ENCODE results near the gene ASTN2.

The ASTN2 gene

DNA sequence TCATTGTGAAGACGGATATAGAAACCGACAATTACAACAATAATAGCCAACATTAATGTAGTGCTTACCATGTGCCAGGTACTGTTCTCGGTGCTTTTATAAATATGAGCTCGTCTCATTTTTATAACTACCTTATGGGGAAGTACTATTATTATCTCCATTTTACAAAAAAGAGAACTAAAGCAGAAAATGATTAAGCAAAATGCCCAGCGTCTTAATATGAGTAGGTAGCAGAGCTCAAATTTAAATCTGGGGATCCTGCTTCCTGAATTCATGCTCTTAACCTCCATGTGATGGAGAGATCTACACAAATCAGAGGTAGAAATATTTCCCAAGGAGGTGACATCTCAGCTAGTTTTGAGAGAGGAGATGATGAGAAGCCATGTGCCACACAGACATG is 470.9 kb downstream of the ASTN2 start:
- no peak overlapping the region for H3K4me3 Mint-ChIP-seq
- no peaks in the 10 kb centered on the region for H3K27me3 Mint-ChIP-seq
- no peak overlapping the region for H3K27ac Mint-ChIP-seq
- peaks cover 4% of the 10 kb centered on the region for H3K9me3 Mint-ChIP-seq
- H3K4me1 Mint-ChIP-seq: no peaks in the 10 kb centered on the region
- H3K36me3 Mint-ChIP-seq: peaks cover 2% of the 10 kb centered on the region

DNA sequence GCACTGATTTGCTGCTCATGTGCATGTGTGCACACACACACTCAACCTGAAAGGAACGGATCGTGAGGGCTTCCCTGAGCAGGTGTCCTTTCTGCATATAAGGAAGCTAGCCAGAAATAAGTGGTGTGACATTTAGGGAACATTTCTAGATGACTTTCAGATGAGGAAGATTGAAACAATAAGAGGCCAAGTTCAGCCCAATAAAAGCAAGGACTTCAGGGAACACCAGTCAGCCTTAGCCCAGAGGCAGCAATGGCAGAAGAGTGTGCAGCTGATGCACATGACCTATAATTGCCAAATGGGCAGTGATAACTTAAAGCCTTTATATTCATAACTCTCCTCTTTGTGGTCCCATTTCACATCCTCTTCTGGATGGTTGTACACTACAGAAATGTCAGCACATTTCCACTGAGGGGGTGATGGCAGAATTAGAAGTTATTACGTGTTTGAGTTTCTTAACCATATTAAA is 472.2 kb downstream of the ASTN2 start:
- H3K27me3 Mint-ChIP-seq: no peaks in the 10 kb centered on the region
- H3K36me3 Mint-ChIP-seq: peaks cover 2% of the 10 kb centered on the region
- no peaks in the 10 kb centered on the region for H3K4me1 Mint-ChIP-seq
- H3K9me3 Mint-ChIP-seq: no peaks in the 10 kb centered on the region
- no peak overlapping the region for H3K4me3 Mint-ChIP-seq
- H3K27ac Mint-ChIP-seq: no peak overlapping the region

DNA sequence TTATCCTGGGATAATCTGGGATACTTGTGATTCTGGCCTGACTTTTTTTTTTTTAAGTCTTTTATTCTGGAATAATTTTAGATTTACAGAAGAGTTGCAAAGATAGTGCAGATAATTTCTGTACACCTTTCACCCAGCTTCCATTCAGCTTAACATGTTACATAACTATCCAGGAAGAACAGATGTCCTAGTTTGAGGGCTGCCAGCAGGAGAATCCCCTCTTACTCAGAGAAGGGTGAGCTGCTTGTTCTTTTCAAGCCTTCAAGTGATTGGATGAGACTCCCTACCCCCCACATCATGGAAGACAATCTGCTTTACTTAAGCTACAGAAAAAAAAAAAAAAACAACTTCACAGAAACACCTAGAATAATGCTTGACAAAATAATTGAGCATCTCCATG is 473.6 kb downstream of the ASTN2 start:
- Mint-ChIP-seq H3K4me1 (no peaks in the 10 kb centered on the region), H3K27me3 (no peaks in the 10 kb centered on the region), H3K4me3 (no peak overlapping the region), H3K9me3 (no peaks in the 10 kb centered on the region), H3K27ac (no peak overlapping the region), H3K36me3 (no peaks in the 10 kb centered on the region)

DNA sequence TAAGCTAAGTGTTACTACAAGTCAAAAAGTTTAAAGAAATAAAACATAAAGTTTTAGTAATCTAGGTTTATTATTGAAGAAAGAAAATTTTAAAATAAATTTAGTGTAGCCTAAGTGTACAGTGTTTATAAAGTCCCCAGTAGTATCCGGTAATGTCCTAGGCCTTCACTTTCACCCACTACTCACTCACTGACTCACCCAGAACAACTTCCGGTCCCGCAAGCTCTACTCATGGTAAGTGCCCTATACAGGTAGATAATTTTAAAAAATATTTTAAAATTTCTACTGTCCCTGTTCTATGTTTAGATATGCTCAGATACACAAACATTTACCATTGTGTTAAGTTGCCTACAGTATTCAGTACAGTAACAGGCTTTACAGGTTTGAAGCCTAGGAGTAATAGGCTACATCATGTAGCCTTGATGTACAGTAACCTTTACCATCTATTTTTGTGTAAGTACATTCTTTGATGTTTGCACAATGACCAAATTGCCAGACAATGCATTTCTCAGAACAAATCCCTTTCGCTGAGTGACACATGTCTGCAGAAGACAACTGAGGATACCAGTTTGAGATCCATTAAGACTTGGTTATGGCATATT is 474.1 kb downstream of the ASTN2 start:
- Mint-ChIP-seq H3K4me3 (no peak overlapping the region), H3K36me3 (no peaks in the 10 kb centered on the region), H3K27ac (no peak overlapping the region), H3K9me3 (no peaks in the 10 kb centered on the region), H3K27me3 (no peaks in the 10 kb centered on the region), H3K4me1 (no peaks in the 10 kb centered on the region)

DNA sequence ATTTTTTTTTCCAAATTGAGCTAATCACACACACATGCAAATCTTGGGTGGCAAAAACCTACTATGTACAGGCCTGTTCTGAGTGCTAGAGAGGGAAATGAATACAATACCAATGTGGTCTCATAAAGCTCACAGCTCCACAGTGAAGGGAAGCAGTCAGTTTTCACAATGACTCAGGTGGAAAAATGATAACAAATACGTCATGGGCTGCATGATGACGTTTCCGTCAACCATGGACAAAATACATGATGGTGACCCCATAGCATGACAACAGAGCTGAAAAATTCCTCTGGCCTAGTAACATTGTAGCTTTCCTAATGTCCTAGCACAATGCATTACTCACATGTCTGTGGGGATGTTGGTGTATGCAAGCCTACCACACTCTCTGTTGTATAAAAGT is 475.2 kb downstream of the ASTN2 start:
- H3K4me3 Mint-ChIP-seq: no peak overlapping the region
- no peaks in the 10 kb centered on the region for H3K9me3 Mint-ChIP-seq
- H3K36me3 Mint-ChIP-seq: no peaks in the 10 kb centered on the region
- H3K27ac Mint-ChIP-seq: no peak overlapping the region
- no peaks in the 10 kb centered on the region for H3K27me3 Mint-ChIP-seq
- H3K4me1 Mint-ChIP-seq: no peaks in the 10 kb centered on the region

DNA sequence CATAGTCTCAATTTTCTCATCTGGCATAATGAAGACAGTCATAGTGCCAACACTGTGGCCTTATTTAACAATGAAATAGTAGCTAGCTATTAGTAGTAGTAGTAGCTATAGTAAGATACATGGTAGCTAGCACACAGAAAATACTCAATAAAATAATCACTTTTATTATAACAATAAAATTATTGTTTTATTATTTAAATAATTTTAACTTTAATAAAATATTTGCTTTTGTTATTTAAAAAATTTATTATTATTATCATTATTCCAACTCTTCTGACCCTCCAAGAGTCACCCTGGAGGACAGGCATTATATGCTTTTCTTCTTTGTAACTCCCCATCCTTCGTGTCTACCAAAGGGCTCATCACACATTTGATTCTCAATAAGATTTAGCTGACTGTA is 475.7 kb downstream of the ASTN2 start:
- Mint-ChIP-seq H3K9me3 (no peaks in the 10 kb centered on the region), H3K27ac (no peak overlapping the region), H3K36me3 (no peaks in the 10 kb centered on the region), H3K4me3 (no peak overlapping the region), H3K27me3 (no peaks in the 10 kb centered on the region), H3K4me1 (no peaks in the 10 kb centered on the region)

DNA sequence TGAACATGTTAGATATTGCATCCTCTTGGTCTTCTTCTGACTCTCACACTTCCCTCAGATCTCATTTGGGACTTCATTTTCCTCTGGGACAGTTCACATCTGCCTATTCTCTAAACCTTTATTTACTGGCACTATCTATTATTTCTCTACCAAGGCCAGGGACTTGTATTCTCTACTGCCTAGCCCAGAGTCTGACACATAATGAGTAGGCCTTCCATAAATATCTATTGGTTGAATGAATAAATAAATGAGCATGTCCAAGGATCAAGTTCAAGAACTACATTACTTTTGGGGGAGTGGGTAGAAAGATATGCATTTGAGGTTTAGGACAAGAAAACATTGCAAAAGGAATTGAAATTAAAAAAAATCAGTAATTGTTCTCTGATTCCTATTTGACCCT is 477.5 kb downstream of the ASTN2 start:
- no peaks in the 10 kb centered on the region for H3K27me3 Mint-ChIP-seq
- H3K4me1 Mint-ChIP-seq: no peaks in the 10 kb centered on the region
- H3K36me3 Mint-ChIP-seq: no peaks in the 10 kb centered on the region
- no peak overlapping the region for H3K4me3 Mint-ChIP-seq
- no peaks in the 10 kb centered on the region for H3K9me3 Mint-ChIP-seq
- no peak overlapping the region for H3K27ac Mint-ChIP-seq

DNA sequence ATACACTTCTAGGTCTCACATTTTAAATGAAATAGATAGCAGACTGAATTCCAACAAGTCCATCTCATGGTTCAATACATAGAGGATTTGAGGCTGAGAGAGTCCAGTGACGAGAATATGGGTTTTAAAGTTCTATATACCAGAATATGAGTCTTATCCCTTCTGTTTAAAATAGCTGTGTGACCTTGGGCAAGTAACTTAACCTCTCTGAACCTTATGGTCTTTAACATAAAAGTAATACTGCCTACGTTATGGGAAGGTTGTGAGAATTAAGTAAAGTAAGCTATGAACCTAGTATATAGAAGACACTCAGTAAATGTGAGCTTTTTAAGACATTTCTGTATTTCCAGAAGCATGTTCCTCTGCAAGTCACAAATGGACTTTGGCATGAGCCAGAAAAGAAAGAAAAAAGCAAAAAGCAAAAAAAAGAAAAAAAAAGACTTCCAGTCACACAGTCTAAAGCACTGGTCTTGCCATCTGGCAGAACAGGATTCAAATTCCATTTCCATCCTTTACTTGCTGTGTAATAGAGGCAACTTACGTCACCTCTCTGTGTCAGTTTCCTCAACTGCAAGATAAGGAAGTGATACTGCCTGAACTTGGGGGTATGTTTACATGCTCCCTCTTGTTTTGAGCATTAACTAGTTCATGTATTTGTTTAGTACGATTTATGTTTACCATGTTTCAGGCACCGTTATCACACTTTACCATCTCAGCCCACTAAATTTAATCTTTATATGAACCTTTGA is 479.5 kb downstream of the ASTN2 start:
- Mint-ChIP-seq H3K9me3 (no peaks in the 10 kb centered on the region), H3K4me3 (no peak overlapping the region), H3K27me3 (no peaks in the 10 kb centered on the region), H3K4me1 (no peaks in the 10 kb centered on the region), H3K27ac (no peak overlapping the region), H3K36me3 (no peaks in the 10 kb centered on the region)

DNA sequence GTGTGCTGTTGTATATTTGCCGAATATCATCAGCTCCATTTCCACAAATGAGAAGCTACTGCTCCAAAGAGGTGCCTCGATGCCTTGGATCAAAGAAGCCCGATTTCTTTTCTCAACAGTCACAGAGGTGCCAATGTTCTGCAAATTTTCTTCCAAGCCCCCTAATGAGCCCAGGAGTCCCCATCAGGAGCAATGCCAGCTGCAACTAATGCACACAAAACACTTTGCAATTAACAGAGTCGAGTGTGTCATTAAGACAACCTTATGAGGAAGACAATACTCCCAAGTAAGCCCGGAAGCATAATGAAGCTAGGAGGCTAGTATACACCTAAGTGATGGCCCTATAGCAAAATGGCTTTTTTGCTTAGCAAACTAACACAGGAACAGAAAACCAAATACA is 480.7 kb downstream of the ASTN2 start:
- Mint-ChIP-seq H3K36me3 (no peaks in the 10 kb centered on the region), H3K4me1 (no peaks in the 10 kb centered on the region), H3K27ac (no peak overlapping the region), H3K9me3 (no peaks in the 10 kb centered on the region), H3K27me3 (no peaks in the 10 kb centered on the region), H3K4me3 (no peak overlapping the region)

DNA sequence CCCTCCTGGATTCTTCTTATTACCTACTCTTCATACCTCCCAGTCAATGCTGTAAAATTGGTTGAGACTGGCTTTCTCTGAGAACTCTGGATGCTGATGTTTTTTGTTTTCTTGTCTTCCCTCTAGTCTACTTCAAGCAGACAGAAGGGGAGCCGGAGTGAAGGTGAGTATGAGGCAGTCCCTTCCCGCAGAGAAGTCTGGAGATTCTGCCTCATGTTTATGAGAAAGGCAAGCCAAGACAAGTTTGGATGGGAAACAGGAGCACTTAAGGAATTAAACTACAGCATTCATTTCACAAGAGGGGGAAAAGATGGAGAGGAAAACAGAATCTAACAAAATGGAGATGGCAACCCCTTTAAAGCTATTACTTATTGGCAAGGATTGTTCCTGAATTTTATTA is 481.6 kb downstream of the ASTN2 start:
- H3K4me1 Mint-ChIP-seq: no peaks in the 10 kb centered on the region
- H3K27me3 Mint-ChIP-seq: no peaks in the 10 kb centered on the region
- no peaks in the 10 kb centered on the region for H3K36me3 Mint-ChIP-seq
- H3K4me3 Mint-ChIP-seq: no peak overlapping the region
- no peaks in the 10 kb centered on the region for H3K9me3 Mint-ChIP-seq
- no peak overlapping the region for H3K27ac Mint-ChIP-seq

DNA sequence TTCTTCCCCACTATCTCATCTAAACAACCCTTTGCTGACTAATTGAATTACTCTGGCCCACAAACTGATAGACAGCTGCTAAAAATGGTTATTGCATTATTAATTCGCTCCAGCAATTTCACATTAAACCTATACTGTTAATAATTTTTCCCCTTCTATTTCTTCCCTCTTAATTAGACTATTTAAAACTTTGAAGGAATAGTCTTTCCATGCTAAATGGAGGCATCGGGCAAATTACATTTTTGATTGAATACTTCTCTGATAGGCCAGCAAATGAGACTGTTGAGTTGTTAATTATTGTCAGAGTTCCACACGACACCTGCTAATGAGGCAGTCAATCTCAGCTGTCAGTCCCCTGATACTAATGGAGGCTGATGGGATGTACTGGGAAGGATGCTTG is 485.2 kb downstream of the ASTN2 start:
- no peaks in the 10 kb centered on the region for H3K4me1 Mint-ChIP-seq
- no peak overlapping the region for H3K4me3 Mint-ChIP-seq

DNA sequence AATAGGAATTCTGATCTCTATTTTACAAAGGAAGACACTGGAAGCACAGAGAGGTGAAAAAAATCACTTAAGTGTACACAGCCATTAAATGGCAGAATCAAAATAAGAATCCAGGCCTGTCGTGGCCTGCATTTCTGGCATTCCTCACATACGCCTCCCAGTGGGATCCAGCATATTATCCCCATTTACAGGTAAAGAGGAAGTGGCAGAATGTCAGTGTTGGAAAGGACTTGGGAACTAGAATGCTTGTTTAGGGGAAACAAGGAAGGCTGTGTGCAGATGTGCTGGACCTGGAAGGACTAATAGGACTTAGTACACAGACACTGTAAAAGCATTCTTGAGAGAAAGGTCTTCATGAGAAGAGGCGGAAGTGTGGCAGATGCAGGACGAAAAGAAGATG is 486.0 kb downstream of the ASTN2 start:
- H3K36me3 Mint-ChIP-seq: no peaks in the 10 kb centered on the region
- no peaks in the 10 kb centered on the region for H3K4me1 Mint-ChIP-seq
- H3K27ac Mint-ChIP-seq: no peak overlapping the region
- H3K9me3 Mint-ChIP-seq: peaks cover 4% of the 10 kb centered on the region
- H3K4me3 Mint-ChIP-seq: no peak overlapping the region
- H3K27me3 Mint-ChIP-seq: no peaks in the 10 kb centered on the region

More for the DNA sequence above, 485.2 kb downstream of the ASTN2 start:
- Mint-ChIP-seq H3K36me3 (no peaks in the 10 kb centered on the region), H3K27me3 (no peaks in the 10 kb centered on the region), H3K27ac (no peak overlapping the region), H3K9me3 (peaks cover 4% of the 10 kb centered on the region)

DNA sequence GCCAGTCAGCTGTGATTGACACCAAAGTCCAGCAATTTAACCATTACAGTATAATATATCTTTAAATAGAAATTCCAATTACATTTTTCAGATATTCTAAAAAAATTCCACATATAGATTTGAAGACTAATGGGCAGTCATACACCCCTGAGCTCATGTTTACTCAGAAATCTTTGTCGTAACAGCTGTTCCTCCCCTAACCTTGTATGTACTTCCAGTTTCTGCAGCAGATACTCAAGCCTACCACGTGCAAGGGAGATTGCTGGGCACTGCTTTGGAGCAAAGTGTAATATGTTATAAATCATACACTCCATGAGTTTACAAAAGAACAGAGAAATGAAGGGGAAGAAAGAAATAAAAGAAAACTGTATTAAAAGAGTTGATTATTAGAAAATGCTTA is 486.6 kb downstream of the ASTN2 start:
- no peaks in the 10 kb centered on the region for H3K36me3 Mint-ChIP-seq
- H3K27me3 Mint-ChIP-seq: no peaks in the 10 kb centered on the region
- H3K9me3 Mint-ChIP-seq: peaks cover 4% of the 10 kb centered on the region
- no peak overlapping the region for H3K4me3 Mint-ChIP-seq
- H3K4me1 Mint-ChIP-seq: no peaks in the 10 kb centered on the region
- no peak overlapping the region for H3K27ac Mint-ChIP-seq

DNA sequence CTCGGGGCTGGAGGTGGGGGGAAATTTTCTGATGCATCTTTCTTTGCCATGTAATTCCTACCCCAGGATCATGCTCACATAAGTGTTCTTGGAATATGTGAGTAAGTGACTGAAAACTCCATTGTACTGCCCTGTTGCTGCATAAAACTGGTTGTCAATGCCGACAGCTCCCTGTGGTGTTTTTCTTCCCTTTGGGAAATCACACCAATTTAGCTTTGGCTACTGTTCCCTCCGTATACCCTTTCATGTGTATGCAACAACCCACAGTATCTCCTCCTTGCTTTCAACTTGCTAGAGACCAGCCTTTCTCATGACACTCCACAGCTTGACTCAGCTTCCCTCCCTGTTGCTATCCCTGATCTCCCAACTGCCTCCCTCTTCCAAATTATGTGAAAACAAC is 487.1 kb downstream of the ASTN2 start:
- Mint-ChIP-seq H3K9me3 (peaks cover 4% of the 10 kb centered on the region), H3K27me3 (no peaks in the 10 kb centered on the region), H3K4me1 (no peaks in the 10 kb centered on the region), H3K27ac (no peak overlapping the region), H3K36me3 (no peaks in the 10 kb centered on the region), H3K4me3 (no peak overlapping the region)

DNA sequence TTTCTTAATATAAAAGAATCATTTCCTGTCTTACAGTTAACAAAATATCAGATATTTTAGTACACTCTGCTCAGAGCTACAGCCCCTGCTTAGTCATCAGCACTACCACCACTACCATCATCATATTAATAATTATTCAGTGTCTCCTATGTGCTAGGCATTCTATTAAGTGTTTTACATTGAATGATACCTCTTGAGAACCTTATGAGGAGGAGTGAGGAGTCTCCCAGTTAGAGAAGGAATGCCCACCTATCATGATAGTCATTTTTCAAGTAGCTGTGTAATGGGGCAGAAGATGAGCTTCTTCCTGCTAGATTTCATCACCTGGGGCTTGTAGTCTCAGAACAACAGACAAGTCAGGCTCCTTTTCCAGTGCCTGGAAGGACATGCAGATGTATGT is 489.7 kb downstream of the ASTN2 start:
- Mint-ChIP-seq H3K9me3 (peaks cover 4% of the 10 kb centered on the region), H3K36me3 (no peaks in the 10 kb centered on the region), H3K4me3 (no peak overlapping the region), H3K27me3 (no peaks in the 10 kb centered on the region), H3K27ac (no peak overlapping the region), H3K4me1 (no peaks in the 10 kb centered on the region)

DNA sequence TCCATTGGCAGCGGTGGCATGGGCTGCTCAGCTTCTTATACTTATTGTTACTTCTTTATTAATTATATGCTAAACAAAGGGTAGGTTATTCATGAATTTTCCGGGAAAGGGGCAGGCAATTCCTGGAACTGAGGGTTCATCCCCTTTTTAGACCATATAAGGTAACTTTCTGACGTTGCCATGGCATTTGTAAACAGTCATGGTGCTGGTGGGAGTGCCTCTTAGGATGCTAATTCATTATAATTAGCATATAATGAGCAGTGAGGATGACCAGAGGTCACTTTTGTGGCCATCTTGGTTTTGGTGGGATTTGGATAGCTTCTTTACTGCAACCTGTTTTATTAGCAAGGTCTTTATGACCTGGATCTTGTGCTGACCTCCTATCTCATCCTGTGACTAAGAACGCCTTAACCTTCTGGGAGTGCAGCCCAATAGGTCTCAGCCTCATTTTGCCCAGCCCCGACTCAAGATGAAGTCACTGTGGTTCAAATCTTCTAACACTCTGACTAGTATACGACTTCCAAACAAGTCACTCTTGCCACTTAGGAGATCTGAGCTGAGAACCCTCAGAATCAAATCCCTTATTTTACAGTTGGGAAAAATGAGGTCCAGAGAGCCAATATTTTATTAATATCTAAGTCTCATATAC is 490.3 kb downstream of the ASTN2 start:
- H3K4me3 Mint-ChIP-seq: no peak overlapping the region
- no peak overlapping the region for H3K27ac Mint-ChIP-seq
- H3K27me3 Mint-ChIP-seq: no peaks in the 10 kb centered on the region
- H3K9me3 Mint-ChIP-seq: peaks cover 4% of the 10 kb centered on the region
- no peaks in the 10 kb centered on the region for H3K4me1 Mint-ChIP-seq
- H3K36me3 Mint-ChIP-seq: no peaks in the 10 kb centered on the region

Data from activated naive CD4-positive, alpha-beta T cell treated with anti-CD3 and anti-CD28 coated beads, Interleukin-2, amount 50 U/mL, for 24 hours (primary cell).